A549 (cell line): ENCODE data around the gene OR51B5. TPM values are rescaled to one million over a fixed set of nuclear protein-coding genes. Genes with fewer than 3 reads are reported as not detected.
"Not testable (repeated sequence)": the region's sequence is repeated elsewhere in the genome, so short reads cannot be mapped to it uniquely, and the experiment has no call there.

ENCODE experiments used
- ATAC-seq, 2 experiments: fragments of 200-7000 bp in 1 of 2; fragments of >200 bp in 1 of 2; cut with Nextera tagmentation in 1 of 2; cut with Tn5 transposase in 1 of 2; 3 replicates each; pipeline versions ENCODE4 v1.8.0 to v1.9.1; 2018 to 2020; ENCODE audit warnings: mild to moderate bottlenecking in 1 of 2, moderate library complexity in 1 of 2
- CTCF ChIA-PET: fragments of 300-600 bp; sonication (Branson Sonifier 250); formaldehyde crosslinking; extraction: SDS; loops from one replicate; lab custom pipeline; 2021; ENCODE audit warnings: antibody characterized with exemption, inconsistent platforms; lab: Yijun Ruan, JAX
- POLR2A ChIA-PET: fragments of 350-600 bp; formaldehyde crosslinking; extraction: SDS; loops from one replicate; lab custom pipeline; 2021; ENCODE audit warnings: antibody characterized with exemption, inconsistent platforms; lab: Yijun Ruan, JAX
- DNase-seq, 2 experiments: peaks; one replicate each; pipeline versions ENCODE4 v3.0.0 to v3.0.0-alpha.2; 2011 to 2016; ENCODE audit warnings: low read depth in 1 of 2, low spot score in 1 of 2
- FAIRE-seq: peaks from 2 replicates; lab custom pipeline; 2011; peaks lifted over from hg19 to GRCh38; lab: Jason Lieb, UNC
- H3K27ac ChIP-seq, 2 experiments: fragments of >200 bp; sonication (Bioruptor Twin); formaldehyde crosslinking; 3 replicates each; pipeline ENCODE4 v1.5.1; 2016 to 2017
- H3K4me1 ChIP-seq: fragments of >200 bp; sonication (Bioruptor Twin); formaldehyde crosslinking; 3 replicates; pipeline ENCODE4 v1.6.1; 2016
- H3K4me2 ChIP-seq: fragments of >200 bp; sonication (Bioruptor Twin); formaldehyde crosslinking; 3 replicates; pipeline ENCODE4 v1.6.1; 2016
- H3K4me3 ChIP-seq: fragments of >200 bp; sonication (Bioruptor Twin); formaldehyde crosslinking; 3 replicates; pipeline ENCODE4 v1.5.1; 2016
- H3K9me3 ChIP-seq: fragments of >200 bp; sonication (Bioruptor Twin); formaldehyde crosslinking; 3 replicates; pipeline ENCODE4 v1.6.1; 2016
- BHLHE40 ChIP-seq: IDR thresholded peaks from 2 replicates; pipeline ENCODE4 v1.6.1; 2012; ENCODE audit warnings: low read depth, low read length, inconsistent platforms
- CBX8 ChIP-seq: fragments of 200-600 bp; sonication (generic); IDR thresholded peaks from 2 replicates; pipeline ENCODE4 v1.6.1; 2016
- CHD4 ChIP-seq: fragments of 200-600 bp; sonication (generic); IDR thresholded peaks from 2 replicates; pipeline ENCODE4 v1.6.1; 2016; ENCODE audit warnings: antibody characterized with exemption, mild to moderate bottlenecking, borderline replicate concordance
- CTCF ChIP-seq: fragments of >200 bp; sonication (Bioruptor Twin); formaldehyde crosslinking; IDR thresholded peaks from 3 replicates; pipeline ENCODE4 v1.5.1; 2016
- EP300 ChIP-seq, 2 experiments: fragments of >200 bp; sonication (Bioruptor Twin); formaldehyde crosslinking; IDR thresholded peaks; 2 replicates in 1 of 2; 3 replicates in 1 of 2; pipeline ENCODE4 v1.6.1; 2016 to 2017
- FOXS1 ChIP-seq: fragments of 250-450 bp; sonication (Bioruptor Pico); IDR thresholded peaks from 2 replicates; pipeline ENCODE4 v1.5.0; 2020; ENCODE audit warnings: mild to moderate bottlenecking, moderate library complexity
- HEYL ChIP-seq: fragments of 250-450 bp; sonication (Bioruptor Pico); IDR thresholded peaks from 2 replicates; pipeline ENCODE4 v1.8.0; 2021; ENCODE audit warnings: mild to moderate bottlenecking, moderate library complexity
- JUN ChIP-seq, 2 experiments: fragments of >200 bp; sonication (Bioruptor Twin); formaldehyde crosslinking; IDR thresholded peaks; 2 replicates in 1 of 2; 3 replicates in 1 of 2; pipeline ENCODE4 v1.6.1; 2016 to 2017
- JUNB ChIP-seq: fragments of >200 bp; sonication (Bioruptor Twin); formaldehyde crosslinking; IDR thresholded peaks from 2 replicates; pipeline ENCODE4 v1.6.1; 2016
- MAZ ChIP-seq: fragments of 150-350 bp; IDR thresholded peaks from 2 replicates; pipeline ENCODE4 v1.6.1; 2014; ENCODE audit warnings: antibody characterized with exemption, low read depth, low read length, borderline replicate concordance
- MYC ChIP-seq: IDR thresholded peaks from 2 replicates; pipeline ENCODE4 v1.6.1; 2012; ENCODE audit warnings: mild to moderate bottlenecking, inconsistent platforms, low read length, improper control_type of control experiment, borderline replicate concordance
- RAD21 ChIP-seq, 2 experiments: fragments of >200 bp in 1 of 2; sonication (Bioruptor Twin) in 1 of 2; formaldehyde crosslinking in 1 of 2; IDR thresholded peaks in 1 of 2; conservative IDR thresholded peaks in 1 of 2; 2 replicates in 1 of 2; 3 replicates in 1 of 2; pipeline ENCODE4 v1.6.1; 2012 to 2018; ENCODE audit warnings: inconsistent platforms in 1 of 2
- RCOR1 ChIP-seq: fragments of 150-350 bp; IDR thresholded peaks from 2 replicates; pipeline ENCODE4 v1.6.1; 2014; ENCODE audit warnings: antibody characterized with exemption, low read length, low read depth
- REST ChIP-seq: fragments of 200-600 bp; sonication (generic); IDR thresholded peaks from 2 replicates; pipeline ENCODE4 v1.6.1; 2016; ENCODE audit warnings: antibody characterized with exemption, mild to moderate bottlenecking, moderate library complexity
- TFCP2L1 ChIP-seq: fragments of 250-450 bp; sonication (Bioruptor Pico); IDR thresholded peaks from 2 replicates; pipeline ENCODE4 v1.5.0; 2021; ENCODE audit warnings: mild to moderate bottlenecking
- ZFP36 ChIP-seq: fragments of 450-650 bp; IDR thresholded peaks from 2 replicates; pipeline ENCODE4 v1.6.1; 2014; ENCODE audit warnings: borderline replicate concordance; ENCODE audit not compliant: partially characterized antibody
- WGBS: methylation state at CpG from one replicate; pipeline ENCODE4 v1.1.6; 2017; ENCODE audit errors: missing lambda C conversion rate; 5-methylcytosine and 5-hydroxymethylcytosine counted together
- polyA plus RNA-seq, 4 experiments: library from polyadenylated mRNA; depleted of rRNA in 3 of 4; stranded (reverse); fragments of >200 nt; fragmentation: RNase III in 1 of 4; extraction: RNeasy Plus Mini Kit Qiagen cat#74134 plus additional on column Dnase treatment in 1 of 4; gene quantifications; 2 replicates in 3 of 4; 3 replicates in 1 of 4; pipeline ENCODE4 v1.2.3, GENCODE V29; 2011 to 2017

Gene OR51B5
- polyA plus RNA-seq, 2 of the 4 experiments (the other 2 are of a cell fraction) = 0.06 to 0.09 TPM

GRCh38 chr11:5317292-5317691 is 26.0 kb downstream of the OR51B5 start:
- Histone ChIP-seq H3K4me2 (no peak overlapping the region), H3K4me3 (no peak overlapping the region), H3K27ac (no peak overlapping the region), H3K4me1 (no peaks in the 10 kb centered on the region), H3K9me3 (no peaks in the 10 kb centered on the region)
- FAIRE-seq = no peak
- no peak for DNase-seq
- peak in 1 of 2 experiments; percentile 47; a peak in 2 of 6 replicates for ATAC-seq
- ChIA-PET POLR2A (no interaction called here), CTCF (interaction anchor here (2.1 kb wide), 1 partner anchor 27 kb away, joined by 7 read pairs; no protein-coding TSS in a partner anchor)
- TF ChIP-seq RAD21 (conservative IDR thresholded peaks at IDR 0.05 in 1 of 2, IDR thresholded peaks at IDR 0.05 in 1 of 2) = peak in 1 of 2 experiments; percentile 8; a peak in 1 of 5 replicates
- no peak for TF ChIP-seq JUN (IDR thresholded peaks at IDR 0.05)
- WGBS = 19% methylated on average over 5 of the region's 5 CpGs

GRCh38 chr11:5313326-5314023 is 29.8 kb downstream of the OR51B5 start:
- WGBS = 30% methylated on average over 3 of the region's 3 CpGs

GRCh38 chr11:5310423-5310822 is 32.9 kb downstream of the OR51B5 start:
- 90% methylated on average over 1 of the region's 1 CpG for WGBS
- H3K4me2 ChIP-seq = no peak overlapping the region
- no peak overlapping the region for H3K27ac ChIP-seq
- ChIA-PET CTCF (no interaction called here), POLR2A (no interaction called here)
- ATAC-seq (no peak), DNase-seq (no peak), FAIRE-seq (no peak)
- H3K4me3 ChIP-seq = no peak overlapping the region
- TF ChIP-seq REST (no peak), RCOR1 (no peak), CHD4 (no peak), RAD21 (conservative IDR thresholded peaks at IDR 0.05 in 1 of 2, IDR thresholded peaks at IDR 0.05 in 1 of 2) (no peak), CTCF (no peak), MYC (no peak), CBX8 (no peak), EP300 (IDR thresholded peaks at IDR 0.05) (no peak), HEYL (CRISPR knock-in tag) (no peak), BHLHE40 (no peak), FOXS1 (no peak), ZFP36 (no peak), JUNB (no peak), MAZ (no peak), TFCP2L1 (CRISPR knock-in tag) (no peak)
- H3K4me1 ChIP-seq = no peaks in the 10 kb centered on the region
- H3K9me3 ChIP-seq = no peaks in the 10 kb centered on the region

More at GRCh38 chr11:5313326-5314023, 29.8 kb downstream of the OR51B5 start:
- CTCF ChIA-PET, POLR2A ChIA-PET, ATAC-seq, H3K9me3 ChIP-seq, H3K4me2 ChIP-seq, DNase-seq, H3K4me1 ChIP-seq, H3K27ac ChIP-seq, H3K4me3 ChIP-seq, FAIRE-seq: not testable (repeated sequence)
